K562 (cell line): ENCODE measurements around the gene CCN5. TPM values are rescaled to one million over a fixed set of nuclear protein-coding genes. Genes with fewer than 3 reads are reported as not detected.
A peak's percentile ranks its signal among the peaks of the same experiment; 100 is the strongest.

Source experiments
- ATAC-seq: fragments of 200-7000 bp; cut with Tn5 transposase; 3 replicates; pipeline ENCODE4 v1.9.1; 2020; ENCODE audit warnings: moderate library complexity
- BruUV-seq: library from RNA; stranded (reverse); fragments of 400-500 nt; replicated peaks from 2 replicates; lab custom pipeline; 2021; lab: Mats Ljungman, UMichigan
- CTCF ChIA-PET: fragments of 300-600 bp; formaldehyde crosslinking; extraction: SDS; loops from one replicate; lab custom pipeline; 2021; ENCODE audit warnings: low intra/inter-chr PET ratio; lab: Yijun Ruan, JAX
- POLR2A ChIA-PET: fragments of 300-600, 350-650 bp; sonication (Branson Sonifier 250); formaldehyde crosslinking; extraction: SDS; loops from one replicate; lab custom pipeline; 2021; ENCODE audit warnings: antibody characterized with exemption, inconsistent platforms; lab: Yijun Ruan, JAX
- DNase-seq, 4 experiments: peaks; one replicate each; pipeline versions ENCODE4 v3.0.0 to v3.0.0-alpha.2; 2011 to 2018; ENCODE audit warnings: low spot score in 3 of 4, mixed read lengths in 3 of 4; ENCODE audit errors: extremely low read depth in 1 of 4
- FAIRE-seq: peaks from 2 replicates; lab custom pipeline; 2011; peaks lifted over from hg19 to GRCh38; lab: Jason Lieb, UNC
- H2AFZ ChIP-seq: 2 replicates; pipeline ENCODE4 v1.6.0; 2011; ENCODE audit warnings: low read depth, low read length, control low read depth, inconsistent platforms
- H3K27ac ChIP-seq: fragments of 200-600 bp; 3 replicates; pipeline ENCODE4 v1.8.0; 2011; ENCODE audit warnings: low read depth, mild to moderate bottlenecking, control low read depth, inconsistent platforms, low read length, moderate library complexity, mixed read lengths; ENCODE audit errors: extremely low read depth
- H3K27me3 ChIP-seq, 2 experiments: fragments of 300-600 bp in 1 of 2; 2 replicates in 1 of 2; 3 replicates in 1 of 2; pipeline versions ENCODE4 v1.6.0 to v1.8.0; 2011; ENCODE audit warnings: inconsistent platforms in 2 of 2, low read length in 2 of 2, mild to moderate bottlenecking in 1 of 2, mixed read lengths in 1 of 2, moderate library complexity in 1 of 2; ENCODE audit not compliant: control insufficient read depth in 2 of 2, insufficient read depth in 2 of 2
- H3K36me3 ChIP-seq: fragments of 300-600 bp; 3 replicates; pipeline ENCODE4 v1.8.0; 2011; ENCODE audit warnings: mild to moderate bottlenecking, low read length, inconsistent platforms; ENCODE audit not compliant: control insufficient read depth, insufficient read depth
- H3K4me1 ChIP-seq, 2 experiments: fragments of 200-600 bp in 1 of 2; replicated peaks in 1 of 2; 2 replicates in 1 of 2; 3 replicates in 1 of 2; pipeline versions ENCODE4 v1.5.1 to v1.8.0; 2011; ENCODE audit warnings: inconsistent platforms in 2 of 2, low read length in 2 of 2, mild to moderate bottlenecking in 1 of 2, mixed read lengths in 1 of 2, moderate library complexity in 1 of 2; ENCODE audit not compliant: control insufficient read depth in 2 of 2, insufficient read depth in 2 of 2
- H3K4me2 ChIP-seq: 2 replicates; pipeline ENCODE4 v1.6.1; 2011; ENCODE audit warnings: low read length, control low read depth, inconsistent platforms, mixed read lengths; ENCODE audit not compliant: insufficient read depth
- H3K4me3 ChIP-seq: fragments of 200-600 bp; sonication (generic), shearing (Covaris generic); 2 replicates; pipeline ENCODE4 v1.5.1; 2016; ENCODE audit warnings: control low read depth, inconsistent platforms
- H3K79me2 ChIP-seq: fragments of 200-600 bp; 3 replicates; pipeline ENCODE4 v1.8.0; 2011; ENCODE audit warnings: low read length, inconsistent platforms; ENCODE audit not compliant: control insufficient read depth, insufficient read depth
- H3K9ac ChIP-seq, 2 experiments: 2 replicates each; pipeline versions ENCODE4 v1.6.0 to v1.6.1; 2011; ENCODE audit warnings: low read depth in 2 of 2, low read length in 2 of 2, control low read depth in 1 of 2, inconsistent platforms in 1 of 2, mild to moderate bottlenecking in 1 of 2, mixed read lengths in 1 of 2; ENCODE audit not compliant: insufficient read depth in 1 of 2
- H3K9me1 ChIP-seq: one replicate; pipeline ENCODE4 v1.6.0; 2011; ENCODE audit warnings: inconsistent platforms, mild to moderate bottlenecking, low read length, moderate library complexity; ENCODE audit not compliant: control insufficient read depth, insufficient read depth
- H3K9me3 ChIP-seq: replicated peaks from 2 replicates; pipeline ENCODE4 v1.5.1; 2011; ENCODE audit warnings: low read depth, low read length, inconsistent platforms; ENCODE audit not compliant: control insufficient read depth, insufficient read depth
- H4K20me1 ChIP-seq: replicated peaks from 2 replicates; pipeline ENCODE4 v1.6.1; 2011; ENCODE audit warnings: low read length, inconsistent platforms, mixed read lengths; ENCODE audit not compliant: control insufficient read depth, insufficient read depth
- CREBBP ChIP-seq: IDR thresholded peaks from one replicate; pipeline ENCODE4 v1.6.1; 2012; ENCODE audit warnings: low read depth, mild to moderate bottlenecking, control low read depth, inconsistent platforms, low read length
- GTF3C2 ChIP-seq: IDR thresholded peaks from 3 replicates; pipeline ENCODE4 v1.6.1; 2011; ENCODE audit warnings: borderline replicate concordance, mild to moderate bottlenecking, moderate library complexity; ENCODE audit not compliant: insufficient read length; ENCODE audit errors: extremely low read depth
- RBM22 ChIP-seq: fragments of 200-400 bp; formaldehyde crosslinking; IDR thresholded peaks from 2 replicates; pipeline ENCODE4 v1.6.1; 2018; ENCODE audit warnings: low read length, low read depth; ENCODE audit not compliant: poor library complexity, severe bottlenecking
- RBM39 ChIP-seq: fragments of 200-400 bp; formaldehyde crosslinking; optimal IDR thresholded peaks from 2 replicates; pipeline ENCODE3; 2018; ENCODE audit warnings: low read depth, low read length
- USF1 ChIP-seq: sonication (generic); formaldehyde crosslinking; IDR thresholded peaks from 2 replicates; pipeline ENCODE4 v1.9.0; 2022; ENCODE audit warnings: mild to moderate bottlenecking, missing genetic modification reagents
- USF2 ChIP-seq: sonication (generic); formaldehyde crosslinking; IDR thresholded peaks from 2 replicates; pipeline ENCODE4 v1.5.0; 2020; ENCODE audit warnings: missing genetic modification reagents
- ZNF174 ChIP-seq: fragments of 250-450 bp; sonication (Bioruptor Pico); IDR thresholded peaks from 2 replicates; pipeline ENCODE4 v1.4.0; 2020; ENCODE audit warnings: mild to moderate bottlenecking
- WGBS: fragments of 100-300 bp; shearing (Covaris generic); methylation state at CpG from one replicate; pipeline ENCODE4 v1.1.6; 2016; ENCODE audit warnings: low coverage, mixed read lengths; ENCODE audit not compliant: insufficient coverage; ENCODE audit errors: missing lambda C conversion rate; 5-methylcytosine and 5-hydroxymethylcytosine counted together
- in situ Hi-C: fragments of 300-500 bp; cut with MboI; formaldehyde crosslinking; loops from 4 replicates; pipeline ENCODE4 v1.15.0; 2018; ENCODE audit warnings: inconsistent platforms, mixed read lengths
- intact Hi-C: fragments of 100-400 bp; cut with micrococcal nuclease; formaldehyde crosslinking; loops from 2 replicates; pipeline ENCODE4 v1.14.2; 2022
- polyA plus RNA-seq, 8 experiments: library from polyadenylated mRNA; depleted of rRNA in 4 of 8; stranded (reverse) in 5 of 8; unstranded in 3 of 8; fragments of >200 nt; fragmentation: Nextera tagmentation in 2 of 8; fragmentation: Illumina TruSeq in 1 of 8; extraction: Ambion mirVana in 2 of 8; extraction: Trizol in 1 of 8; gene quantifications; 2 replicates each; pipeline versions ENCODE4 v1.2.1 to v1.2.3, GENCODE V29; 2011 to 2014; ENCODE audit warnings: inconsistent platforms in 1 of 8, missing spikeins in 1 of 8
- total RNA-seq, 7 experiments: library from RNA; depleted of rRNA in 6 of 7; stranded (reverse); fragments of >200 nt in 6 of 7; fragmentation: Illumina TruSeq in 2 of 7; extraction: Trizol in 2 of 7; gene quantifications; 2 replicates each; pipeline versions ENCODE4 v1.2.1 to v1.2.3, GENCODE V29; 2011 to 2021; ENCODE audit warnings: low replicate concordance in 1 of 7

The CCN5 gene
- total and polyA plus RNA-seq, 9 of the 15 experiments (the other 6 are each of a cell fraction or from before 2014, with no cell fraction given), result not detected

- Histone ChIP-seq H3K4me3 (no peak overlapping the region), H3K4me2 (no peak overlapping the region), H4K20me1 (0 out of 2 replicates have a peak, but pooled peaks cover 4% of the 10 kb centered on the region), H3K9ac (0 out of 4 replicates have a peak overlapping the region, but pooled peaks of 1 of the 2 experiments have one; percentile 40), H3K36me3 (no peaks in the 10 kb centered on the region), H3K9me3 (no peaks in the 10 kb centered on the region), H2AFZ (no peak overlapping the region), H3K27ac (no peak overlapping the region), H3K9me1 (no peaks in the 10 kb centered on the region), H3K79me2 (no peaks in the 10 kb centered on the region), H3K27me3 (peaks cover 23 to 44% of the 10 kb centered on the region in 2 experiments; a peak in 4 of 5 replicates), H3K4me1 (no peaks in the 10 kb centered on the region)
- no TSS peak for BruUV-seq
- no peak for ATAC-seq
- intact Hi-C loops, result no loop called here
- 1% methylated on average over 8 of the region's 9 CpGs for WGBS
- ChIA-PET CTCF (no interaction called here), POLR2A (no interaction called here)
- FAIRE-seq, result no peak
- in situ Hi-C loops, result no loop called here
- TF ChIP-seq USF2 (peak; percentile 40), RBM39 (no peak), ZNF174 (CRISPR knock-in tag) (no peak), USF1 (CRISPR knock-in tag) (peak; percentile 34; the same call in 1 of the 2 replicates), GTF3C2 (no peak), RBM22 (no peak), CREBBP (no peak)
- DNase-seq, result no peak
These were observed 11.1 kb upstream of the CCN5 start for GRCh38 chr20:44703956-44704488.
